HG02943 (cell line): ENCODE measurements around the gene OSBP2.
"Not testable (repeated sequence)": the region's sequence is repeated elsewhere in the genome, so short reads cannot be mapped to it uniquely, and the experiment has no call there.

Experiments
- ATAC-seq: cut with Tn5 transposase; IDR thresholded peaks from one replicate; pipeline ENCODE4 v1.9.1; 2021; ENCODE audit warnings: mild to moderate bottlenecking, low read depth, moderate library complexity; ENCODE audit not compliant: unreplicated experiment

The OSBP2 gene

GRCh38 chr22:30754521-30754920 lies 59.8 kb downstream of the OSBP2 start:
- ATAC-seq = no peak

DNA sequence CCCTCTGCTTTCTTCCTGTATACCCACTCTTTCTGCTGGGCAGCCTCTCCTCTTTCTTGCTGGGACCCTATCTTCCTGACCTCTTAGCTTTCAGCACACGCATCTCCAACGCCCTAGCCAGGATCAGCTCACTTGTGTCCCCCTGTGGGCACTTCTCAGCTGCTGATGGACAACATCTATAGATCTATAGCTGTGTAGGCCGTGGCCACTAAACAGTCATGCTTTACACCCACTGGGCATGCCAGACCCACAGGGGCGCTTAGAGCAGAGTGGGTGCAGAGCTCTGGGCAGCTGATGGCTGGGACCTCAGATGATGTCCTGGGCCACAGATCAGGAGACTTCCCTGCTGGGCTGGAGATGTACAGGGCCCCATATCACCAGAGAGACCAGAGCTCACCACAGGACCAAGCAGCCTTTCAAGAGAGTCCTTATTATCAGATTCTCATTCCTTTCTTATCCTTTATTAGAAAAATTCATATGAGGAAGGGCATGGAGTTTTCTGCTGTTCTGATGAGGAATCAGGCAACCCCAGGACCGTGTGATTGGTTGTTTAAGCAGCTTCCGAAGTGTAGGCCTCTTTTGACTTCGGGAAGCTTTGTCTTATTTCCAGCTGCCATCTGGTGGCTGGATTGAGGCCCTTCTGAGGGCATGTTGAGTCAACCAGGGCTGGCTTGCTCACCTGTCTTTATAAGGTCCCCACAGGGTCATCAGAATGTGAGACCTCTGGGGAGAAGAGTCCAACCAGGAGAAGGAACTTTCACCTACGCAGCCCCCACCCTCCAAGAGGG lies 60.5 kb downstream of the OSBP2 start:
- no peak for ATAC-seq

- ATAC-seq = no peak
Measured at GRCh38 chr22:30755759-30756124, 61.1 kb downstream of the OSBP2 start.

DNA sequence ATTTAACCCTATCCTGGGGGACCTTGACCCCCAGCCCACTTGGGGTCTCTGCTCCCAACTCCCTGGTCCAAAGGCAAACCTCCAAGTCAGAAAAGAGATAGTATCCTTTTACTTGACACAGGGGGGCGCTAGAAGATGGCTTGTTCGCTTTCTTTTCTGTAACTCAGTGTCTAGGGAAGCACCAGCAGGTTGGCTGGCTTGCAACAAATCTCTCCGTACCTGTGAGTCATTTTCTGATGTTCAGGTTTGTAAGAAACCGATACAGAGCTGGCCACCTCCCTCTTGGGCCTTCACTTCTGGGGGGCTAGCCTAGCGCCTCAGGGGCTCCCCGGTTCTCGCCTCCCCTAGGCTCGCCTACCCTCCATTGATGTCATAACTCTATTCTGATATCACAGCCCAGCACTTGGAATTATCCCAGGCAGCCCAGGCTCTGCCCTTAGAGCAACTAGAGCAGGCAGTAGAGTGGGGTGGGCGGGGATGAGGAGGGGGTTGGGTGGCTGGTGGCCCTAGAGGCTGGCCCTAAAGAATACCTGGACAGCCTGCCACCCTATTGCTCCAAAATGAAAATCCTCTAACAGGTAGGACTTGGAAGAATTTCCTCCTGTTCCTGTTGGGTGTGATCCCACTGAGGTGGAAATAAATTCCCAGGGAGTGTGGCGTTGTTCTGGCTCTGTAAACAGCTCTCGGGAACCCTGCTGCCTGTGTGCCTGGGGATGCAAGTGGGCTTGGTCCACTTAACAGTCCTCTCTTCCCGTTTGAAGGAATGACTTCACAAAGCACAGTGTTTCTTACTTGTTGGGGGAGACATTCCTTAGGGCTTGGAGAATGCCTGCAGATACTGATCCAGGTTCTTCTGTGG lies 69.4 kb downstream of the OSBP2 start:
- ATAC-seq = no peak

DNA sequence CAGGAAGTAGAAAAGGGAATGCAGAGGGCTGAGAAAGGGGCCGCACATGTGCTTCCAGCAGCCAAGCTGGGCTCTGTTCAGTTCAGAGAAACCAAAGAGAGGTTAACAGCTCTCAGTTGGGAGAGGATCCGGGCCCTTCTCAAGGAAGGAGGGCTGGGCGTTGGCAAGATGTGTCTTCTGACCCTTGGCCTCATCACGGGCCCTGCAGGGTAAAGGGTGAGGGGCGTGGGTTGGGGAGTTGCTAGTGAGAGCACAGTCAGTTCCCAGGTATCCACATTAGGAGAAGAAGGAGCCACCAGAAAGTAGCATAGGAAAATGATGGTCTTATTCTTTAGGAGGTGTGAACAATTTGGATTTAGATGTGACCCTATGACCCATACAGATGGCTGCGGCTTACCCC lies 73.0 kb downstream of the OSBP2 start:
- ATAC-seq = no peak

DNA sequence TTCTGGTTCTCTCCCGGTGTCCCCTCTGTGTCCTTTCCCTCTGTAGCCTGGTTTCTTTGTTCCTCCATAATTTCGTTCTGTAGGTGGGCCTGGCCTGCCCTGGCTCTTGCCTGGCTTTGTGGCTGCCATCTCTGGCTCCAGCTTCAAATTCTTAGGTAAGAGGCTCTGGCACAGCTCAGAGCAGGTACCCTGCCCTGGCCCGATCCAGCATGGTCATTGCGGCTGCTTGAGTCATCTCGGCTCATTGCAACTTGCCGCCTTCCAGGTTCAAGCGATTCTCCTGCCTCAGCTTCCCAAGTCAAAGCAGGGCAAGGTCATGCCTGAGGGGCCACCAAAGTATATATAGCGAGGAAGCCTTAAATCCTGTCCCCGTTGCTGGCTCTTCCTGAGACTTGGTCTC lies 76.0 kb downstream of the OSBP2 start:
- ATAC-seq = no peak

DNA sequence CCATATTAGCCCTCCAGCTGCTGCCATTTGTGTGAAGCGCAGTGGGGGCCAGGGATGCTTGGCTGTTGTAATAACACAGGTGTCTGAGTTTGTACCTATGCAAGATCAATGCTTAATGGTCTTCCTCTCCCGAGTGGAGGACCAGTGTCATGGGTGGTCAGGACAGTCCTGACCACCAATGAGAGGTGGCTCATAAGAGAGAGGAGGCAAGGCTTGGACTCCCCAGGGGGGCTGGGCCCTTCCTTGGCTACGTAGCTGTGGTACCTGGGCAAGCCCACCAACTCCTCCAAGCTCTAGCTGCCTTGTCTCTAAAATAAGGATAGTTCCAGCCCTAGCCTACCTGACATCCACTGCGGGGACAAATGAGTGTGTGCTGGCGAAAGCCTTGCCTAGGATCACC lies 79.2 kb downstream of the OSBP2 start:
- no peak for ATAC-seq

DNA sequence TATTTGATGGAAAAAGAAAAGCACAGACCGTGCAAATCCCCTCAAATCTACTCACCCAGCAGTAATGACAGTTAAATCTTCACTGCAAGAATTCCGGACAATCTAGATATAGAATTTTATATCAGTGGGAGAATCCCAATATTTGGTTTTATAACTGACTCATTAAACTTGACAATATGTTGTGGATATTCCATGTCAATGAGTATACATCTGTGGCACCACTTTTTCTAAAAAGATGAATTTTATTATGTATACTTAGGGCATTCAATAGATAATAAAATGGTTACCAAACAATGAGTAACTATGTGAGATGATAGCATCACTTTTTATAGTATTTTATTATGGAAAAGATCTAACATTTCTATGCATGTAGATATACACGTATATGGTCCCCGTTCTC lies 79.9 kb downstream of the OSBP2 start:
- no peak for ATAC-seq

DNA sequence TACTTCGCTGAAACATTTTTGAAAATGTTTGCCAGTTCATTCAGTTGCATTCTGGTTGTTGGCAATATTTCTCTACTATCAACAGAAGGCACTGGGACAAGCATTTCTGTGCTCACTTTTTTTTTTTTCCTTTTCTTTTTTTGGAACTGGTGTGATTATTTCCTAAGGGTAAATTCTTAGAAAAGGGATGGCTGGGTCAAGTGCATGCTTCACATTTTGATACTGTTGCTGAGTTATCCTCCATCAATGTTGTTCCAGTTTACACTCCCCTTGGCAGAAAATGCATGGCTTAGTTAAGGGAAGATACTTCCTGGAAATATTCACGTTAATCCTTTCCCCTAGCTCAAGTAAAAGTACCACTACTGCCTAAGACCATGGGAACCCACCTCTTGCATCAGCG lies 81.8 kb downstream of the OSBP2 start:
- ATAC-seq = no peak

- ATAC-seq = not testable (repeated sequence)
Measured at GRCh38 chr22:30777146-30777545, 82.5 kb downstream of the OSBP2 start.

DNA sequence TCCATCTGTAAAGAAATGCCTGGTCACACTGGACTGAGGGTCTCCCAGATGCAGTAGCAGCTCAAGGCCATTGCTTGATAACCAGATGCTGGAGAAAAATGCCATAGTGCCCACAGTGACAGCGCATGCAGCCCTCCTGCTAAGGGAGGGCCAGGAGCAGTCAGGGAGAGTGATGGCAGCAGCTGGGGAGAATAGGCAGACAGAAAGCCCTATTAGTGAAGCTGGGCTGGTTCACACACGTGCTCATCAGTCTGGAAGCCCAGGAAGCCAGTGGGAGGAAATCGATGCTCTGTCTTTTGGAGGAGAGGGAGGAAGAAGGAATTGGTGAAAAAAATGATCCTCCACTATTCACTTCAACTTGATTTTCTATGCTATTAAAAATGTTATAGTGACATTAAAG lies 82.9 kb downstream of the OSBP2 start:
- ATAC-seq = no peak

DNA sequence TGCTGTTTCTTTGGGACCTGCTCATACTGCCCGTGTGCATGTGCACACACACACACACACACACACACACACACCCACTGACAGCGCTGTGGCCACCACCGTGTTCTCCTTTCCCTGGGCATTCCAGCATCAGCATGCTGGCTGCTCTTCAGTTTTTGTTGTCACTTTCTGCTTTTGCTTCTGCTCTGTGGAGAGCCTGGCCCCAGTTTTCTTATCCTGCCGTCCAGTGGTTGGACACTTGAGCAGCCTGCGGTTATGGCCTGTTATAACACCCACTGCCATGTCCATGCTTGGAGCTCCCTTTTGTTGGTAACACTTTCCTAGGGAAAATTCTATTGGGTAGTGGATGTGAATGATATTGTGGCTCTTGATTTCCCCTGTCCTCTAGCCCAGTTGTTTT lies 83.6 kb downstream of the OSBP2 start:
- ATAC-seq = no peak

GRCh38 chr22:30780026-30780425 lies 85.4 kb downstream of the OSBP2 start:
- no peak for ATAC-seq

DNA sequence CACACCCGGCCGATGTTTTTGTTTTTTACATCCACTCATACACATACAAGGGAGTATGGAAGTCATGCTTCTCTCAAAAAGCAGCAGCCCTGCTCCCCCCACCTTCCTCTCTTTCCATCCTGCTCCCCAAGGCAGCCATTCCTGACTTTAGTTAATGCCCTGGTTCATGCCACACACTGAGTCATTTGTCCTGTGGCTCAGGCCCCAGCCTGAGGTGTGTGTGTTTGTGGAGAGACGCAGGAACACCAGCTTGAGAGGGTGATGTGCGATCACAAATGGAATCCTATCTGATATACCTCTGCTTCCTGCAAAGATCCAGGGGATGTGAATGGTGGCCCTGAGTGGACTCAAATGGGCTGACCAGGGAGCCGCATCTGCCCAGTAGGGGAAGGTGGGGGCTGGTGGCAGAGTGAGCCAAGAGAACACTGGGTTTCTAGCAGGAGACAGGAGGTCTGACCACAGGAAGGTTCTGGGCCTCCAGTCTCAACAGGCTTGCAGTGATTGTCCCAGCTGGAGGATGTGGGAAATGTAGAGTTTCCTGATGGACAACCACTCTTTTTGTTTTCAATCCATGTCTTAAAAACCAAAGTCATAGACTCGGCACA lies 86.7 kb downstream of the OSBP2 start:
- no peak for ATAC-seq

GRCh38 chr22:30782613-30783012 lies 87.9 kb downstream of the OSBP2 start:
- no peak for ATAC-seq

- no peak for ATAC-seq
Measured at GRCh38 chr22:30783021-30783420, 88.3 kb downstream of the OSBP2 start.

DNA sequence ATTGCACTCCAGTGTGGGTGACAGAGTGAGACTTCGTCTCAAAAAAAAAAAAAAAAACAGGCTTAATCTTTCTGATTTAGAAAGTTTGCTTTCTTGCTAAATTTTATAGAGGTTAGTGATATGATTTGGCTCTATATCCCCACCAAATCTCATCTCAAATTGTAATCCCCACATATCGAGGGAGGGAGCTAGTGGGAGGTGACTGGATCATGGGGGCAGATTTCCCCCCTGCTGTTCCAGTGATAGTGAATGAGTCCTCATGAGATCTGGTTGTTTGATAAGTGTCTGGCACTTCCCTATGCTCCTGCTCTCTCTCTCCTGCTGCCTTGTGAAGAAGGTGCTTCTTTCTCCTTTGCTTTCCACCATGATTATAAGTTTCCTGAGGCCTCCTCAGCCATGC lies 90.9 kb downstream of the OSBP2 start:
- ATAC-seq = no peak

- no peak for ATAC-seq
Measured at GRCh38 chr22:30790366-30790765, 95.7 kb downstream of the OSBP2 start.

- no peak for ATAC-seq
Measured at GRCh38 chr22:30792456-30792855, 97.8 kb downstream of the OSBP2 start.

- ATAC-seq = no peak
Measured at GRCh38 chr22:30795118-30795517, 100.4 kb downstream of the OSBP2 start.

DNA sequence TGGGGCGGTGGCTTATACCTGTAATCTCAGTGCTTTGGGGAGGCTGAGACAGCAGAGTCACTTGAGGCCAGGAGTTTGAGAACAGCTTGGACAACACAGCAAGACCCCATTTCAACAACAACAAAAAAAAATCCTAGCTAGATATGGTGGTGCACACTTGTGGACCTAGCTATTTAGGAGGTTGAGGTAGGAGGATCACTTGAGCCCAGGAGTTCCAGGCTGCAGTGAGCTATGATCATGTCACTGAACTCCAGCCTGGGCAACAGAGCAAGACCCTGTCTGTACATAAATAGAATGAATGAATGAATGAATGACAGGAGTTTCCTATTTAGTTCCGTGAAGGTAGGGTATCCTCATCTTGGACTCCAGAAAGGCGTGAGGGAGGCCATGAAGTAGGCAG lies 107.0 kb downstream of the OSBP2 start:
- ATAC-seq = no peak
